MM.1S (cell line): ENCODE data around the gene ITGA2.

Source experiments
- EZH2 ChIP-seq: fragments of 300-600 bp; sonication (generic); optimal IDR thresholded peaks from 2 replicates; pipeline ENCODE3; 2017; ENCODE audit warnings: low read depth, mild to moderate bottlenecking, antibody characterized with exemption, low read length, mixed read lengths
- EZH2phosphoT487 ChIP-seq: fragments of 300-600 bp; sonication (generic); IDR thresholded peaks from 2 replicates; pipeline ENCODE4 v1.6.1; 2018; ENCODE audit warnings: antibody characterized with exemption, low read length
- TF ChIP-seq, protein P1 (sequence below): fragments of 300-600 bp; sonication (generic); IDR thresholded peaks from 2 replicates; pipeline ENCODE4 v1.5.1; 2016; ENCODE audit warnings: antibody characterized with exemption, low read length, mixed read lengths

DNA sequence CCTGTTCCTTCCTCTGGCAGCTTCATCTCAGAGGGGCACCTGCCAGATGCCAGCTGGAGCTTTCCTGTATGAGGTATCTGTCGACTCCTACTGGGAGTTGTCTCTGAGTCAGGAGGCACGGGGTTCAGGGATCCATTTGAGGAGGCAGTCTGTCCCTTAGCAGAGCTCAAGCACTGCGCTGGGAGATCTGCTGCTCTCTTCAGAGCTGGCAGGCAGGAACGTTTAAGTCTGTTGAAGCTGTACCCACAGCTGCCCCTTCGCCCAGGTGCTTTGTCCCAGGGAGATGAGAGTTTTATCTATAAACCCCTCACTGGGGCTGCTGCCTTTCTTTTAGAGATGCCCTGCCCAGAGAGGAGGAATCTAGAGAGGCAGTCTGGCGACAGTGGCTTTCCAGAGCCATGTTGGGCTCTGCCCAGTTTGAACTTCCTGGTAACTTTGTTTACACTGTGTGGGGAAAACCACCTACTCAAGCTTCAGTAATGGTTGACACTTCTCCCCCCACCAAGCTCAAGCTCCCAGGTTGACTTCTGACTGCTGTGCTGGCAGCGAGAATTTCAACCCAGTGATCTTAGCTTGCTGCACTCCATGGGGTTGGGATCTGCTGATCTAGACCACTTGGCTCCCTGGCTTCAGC lies 11.8 kb upstream of the ITGA2 start:
- TF ChIP-seq, protein P1, sequence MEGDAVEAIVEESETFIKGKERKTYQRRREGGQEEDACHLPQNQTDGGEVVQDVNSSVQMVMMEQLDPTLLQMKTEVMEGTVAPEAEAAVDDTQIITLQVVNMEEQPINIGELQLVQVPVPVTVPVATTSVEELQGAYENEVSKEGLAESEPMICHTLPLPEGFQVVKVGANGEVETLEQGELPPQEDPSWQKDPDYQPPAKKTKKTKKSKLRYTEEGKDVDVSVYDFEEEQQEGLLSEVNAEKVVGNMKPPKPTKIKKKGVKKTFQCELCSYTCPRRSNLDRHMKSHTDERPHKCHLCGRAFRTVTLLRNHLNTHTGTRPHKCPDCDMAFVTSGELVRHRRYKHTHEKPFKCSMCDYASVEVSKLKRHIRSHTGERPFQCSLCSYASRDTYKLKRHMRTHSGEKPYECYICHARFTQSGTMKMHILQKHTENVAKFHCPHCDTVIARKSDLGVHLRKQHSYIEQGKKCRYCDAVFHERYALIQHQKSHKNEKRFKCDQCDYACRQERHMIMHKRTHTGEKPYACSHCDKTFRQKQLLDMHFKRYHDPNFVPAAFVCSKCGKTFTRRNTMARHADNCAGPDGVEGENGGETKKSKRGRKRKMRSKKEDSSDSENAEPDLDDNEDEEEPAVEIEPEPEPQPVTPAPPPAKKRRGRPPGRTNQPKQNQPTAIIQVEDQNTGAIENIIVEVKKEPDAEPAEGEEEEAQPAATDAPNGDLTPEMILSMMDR = no peak
- TF ChIP-seq EZH2phosphoT487 (no peak), EZH2 (no peak)
